Activated CD8-positive, alpha-beta memory T cell treated with anti-CD3 and anti-CD28 coated beads, Interleukin-2, amount 50 U/mL, for 1 hour (primary cell): ENCODE results near the gene JPT2.

Experiments used
- DNase-seq: peaks from one replicate; pipeline ENCODE4 v3.0.0-alpha.2; 2020; ENCODE audit errors: extremely low read depth

The JPT2 gene

DNA sequence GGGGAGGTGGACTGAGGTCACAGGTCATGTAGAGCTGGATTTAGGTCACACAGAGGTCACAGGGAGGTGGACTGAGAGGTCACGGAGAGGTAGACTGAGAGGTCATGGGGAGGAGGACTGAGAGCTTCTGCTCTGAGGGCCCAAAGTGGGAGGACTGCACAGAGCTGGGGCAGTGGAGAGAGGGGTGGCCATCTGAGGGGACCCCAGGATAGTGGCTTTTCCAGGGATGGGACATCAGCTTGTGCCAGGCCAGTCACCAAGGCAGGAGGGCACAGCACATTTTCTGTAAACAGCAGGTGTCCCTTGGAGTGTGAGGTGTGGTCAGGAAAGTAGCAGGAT, 26.1 kb upstream of the JPT2 start:
- DNase-seq = no peak

DNA sequence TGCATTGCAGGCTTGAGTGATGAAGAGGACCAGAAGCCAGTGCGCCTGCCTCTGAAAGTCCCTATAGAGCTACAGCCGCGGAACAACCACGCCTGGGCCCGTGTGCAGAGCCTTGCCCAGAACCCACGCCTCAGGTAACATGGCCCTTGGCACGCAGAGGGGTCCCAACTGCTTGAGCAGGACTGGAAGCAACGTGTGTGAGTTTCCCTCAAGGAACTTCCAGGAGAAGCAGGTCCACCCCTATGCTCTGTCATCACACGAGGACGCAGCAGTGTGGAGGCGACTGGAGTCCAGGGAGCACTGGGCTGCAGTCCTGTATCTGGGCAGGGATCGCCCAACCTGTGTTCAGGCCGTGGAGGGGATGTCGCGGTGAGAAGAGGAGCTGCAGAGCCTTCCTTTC, 25.1 kb upstream of the JPT2 start:
- no peak for DNase-seq

DNA sequence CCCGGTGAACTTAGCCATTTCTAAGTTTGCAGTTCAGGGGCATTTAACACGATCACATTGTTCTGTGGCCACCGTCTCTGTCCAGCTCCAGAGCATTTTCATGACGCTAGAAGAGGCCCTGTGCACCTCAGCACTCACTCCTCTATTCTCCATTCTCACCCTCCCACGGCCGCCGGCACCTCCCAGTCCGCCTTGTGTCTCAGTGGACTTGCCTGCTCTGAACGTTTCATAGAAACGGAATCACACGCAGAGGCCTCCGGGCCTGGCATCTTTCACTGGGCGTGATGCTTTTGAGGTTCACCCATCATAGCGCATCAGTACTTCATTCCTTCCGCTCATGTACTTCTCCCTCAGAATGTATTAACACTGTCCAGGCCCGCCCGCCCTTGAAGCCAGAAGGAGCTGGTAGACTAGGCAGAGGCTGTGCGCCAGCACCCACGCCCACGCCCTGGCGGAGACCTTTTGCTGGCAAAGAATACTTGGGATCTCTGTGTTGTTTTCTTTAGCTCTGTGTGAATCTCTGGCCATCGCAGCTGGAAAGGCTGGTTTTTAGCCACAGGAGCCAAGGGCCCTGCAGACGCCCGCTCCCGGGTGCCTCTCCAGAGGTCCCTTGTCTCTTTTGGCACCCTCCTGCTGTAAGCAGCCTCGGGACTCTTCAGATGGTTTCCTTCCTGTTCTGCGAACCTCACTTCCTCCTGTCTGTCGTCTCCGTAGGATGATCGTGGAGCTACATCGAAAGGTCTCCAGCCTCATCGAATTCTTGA, 23.4 kb upstream of the JPT2 start:
- no peak for DNase-seq

DNA sequence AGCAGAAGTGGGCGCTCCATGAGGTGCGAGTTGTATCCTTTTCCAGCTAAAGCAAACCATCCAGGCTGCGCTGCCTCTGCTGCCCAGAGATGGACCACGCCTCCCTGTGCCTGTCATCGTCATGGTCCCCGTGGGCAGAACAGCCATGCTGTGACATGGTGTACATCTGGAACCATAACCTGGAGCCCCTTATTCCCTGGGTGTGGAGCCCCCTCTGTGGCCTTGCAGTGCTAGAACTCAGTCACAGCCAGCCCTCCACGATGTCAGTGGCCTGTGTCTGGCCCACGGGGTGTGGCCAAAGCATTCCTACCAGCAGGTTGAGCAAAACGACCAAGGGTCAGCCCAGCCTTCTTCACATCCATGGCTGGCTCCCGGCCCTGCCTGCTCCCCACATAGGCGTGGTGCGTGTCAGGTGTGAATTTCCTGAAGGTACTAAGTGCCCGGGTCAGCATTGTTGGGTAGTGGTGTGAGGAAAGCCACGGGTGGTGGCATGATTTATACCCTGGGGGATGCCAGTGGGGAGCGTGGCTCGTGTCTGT, 22.7 kb upstream of the JPT2 start:
- DNase-seq = no peak

DNA sequence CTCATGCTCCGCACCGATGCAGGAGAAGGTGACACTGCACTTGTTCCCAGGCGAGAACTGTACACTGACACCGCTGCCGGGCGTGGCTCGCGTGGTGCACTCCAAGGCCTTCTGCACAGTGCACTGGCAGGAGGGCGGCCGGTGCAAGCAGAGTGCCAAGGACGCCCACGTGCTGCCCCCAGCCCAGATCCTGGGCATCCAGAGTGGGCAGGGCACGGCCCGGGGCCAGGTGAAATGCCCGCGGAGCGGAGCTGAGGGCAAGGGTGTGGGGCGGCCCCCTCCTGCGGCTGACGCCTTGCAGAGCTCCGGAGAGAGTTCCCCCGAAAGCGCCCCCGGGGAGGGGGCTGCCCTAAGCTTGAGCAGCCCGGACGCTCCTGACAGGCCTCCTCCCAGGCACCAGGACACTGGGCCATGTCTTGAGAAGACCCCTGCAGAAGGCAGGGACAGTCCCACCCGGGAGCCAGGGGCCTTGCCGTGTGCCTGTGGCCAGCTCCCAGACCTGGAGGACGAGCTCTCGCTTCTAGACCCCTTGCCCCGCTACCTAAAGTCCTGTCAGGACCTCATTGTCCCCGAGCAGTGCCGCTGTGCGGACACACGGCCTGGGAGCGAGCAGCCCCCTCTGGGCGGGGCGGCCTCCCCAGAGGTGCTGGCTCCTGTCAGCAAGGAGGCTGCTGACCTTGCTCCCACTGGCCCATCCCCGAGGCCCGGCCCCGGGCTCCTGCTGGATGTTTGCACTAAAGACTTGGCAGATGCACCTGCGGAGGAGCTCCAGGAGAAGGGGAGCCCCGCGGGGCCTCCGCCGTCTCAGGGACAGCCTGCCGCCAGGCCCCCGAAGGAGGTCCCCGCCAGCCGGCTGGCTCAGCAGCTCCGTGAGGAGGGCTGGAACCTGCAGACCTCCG, 21.9 kb upstream of the JPT2 start:
- no peak for DNase-seq

DNA sequence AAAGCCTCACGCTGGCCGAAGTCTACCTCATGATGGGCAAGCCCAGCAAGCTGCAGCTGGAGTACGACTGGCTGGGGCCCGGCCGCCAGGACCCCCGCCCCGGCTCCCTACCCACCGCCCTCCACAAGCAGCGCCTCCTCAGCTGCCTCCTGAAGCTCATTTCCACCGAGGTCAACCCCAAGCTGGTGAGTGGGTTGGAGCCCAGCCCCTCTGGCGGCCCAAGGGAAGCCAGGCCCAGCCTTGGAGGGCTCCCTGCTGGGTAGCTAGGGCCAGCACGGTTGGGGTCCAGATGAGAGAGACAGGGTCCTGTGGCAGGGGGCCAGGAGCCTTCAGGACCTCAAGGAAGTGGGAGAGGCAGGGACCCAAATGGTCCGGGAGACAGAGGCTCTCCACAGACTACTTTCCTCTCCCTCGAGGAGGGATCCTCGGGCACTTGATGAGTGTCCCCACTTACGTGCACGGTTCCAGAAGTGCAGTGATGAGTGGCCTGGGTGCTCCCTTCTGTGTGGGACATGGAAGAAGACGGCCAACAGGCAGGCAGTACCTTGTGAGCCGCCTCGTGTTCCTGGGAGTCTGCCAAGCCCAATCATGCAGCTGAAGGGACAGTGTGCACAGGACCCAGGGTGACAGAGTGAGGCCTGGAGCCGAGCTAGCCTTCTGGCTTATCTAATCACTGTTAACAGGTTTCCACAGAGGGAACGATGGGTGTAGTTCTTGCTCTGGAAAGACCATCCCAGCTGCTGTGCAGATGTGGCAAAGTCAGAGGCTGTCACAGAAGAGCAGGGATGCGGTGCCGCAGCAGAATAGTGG, 21.1 kb upstream of the JPT2 start:
- DNase-seq = no peak

DNA sequence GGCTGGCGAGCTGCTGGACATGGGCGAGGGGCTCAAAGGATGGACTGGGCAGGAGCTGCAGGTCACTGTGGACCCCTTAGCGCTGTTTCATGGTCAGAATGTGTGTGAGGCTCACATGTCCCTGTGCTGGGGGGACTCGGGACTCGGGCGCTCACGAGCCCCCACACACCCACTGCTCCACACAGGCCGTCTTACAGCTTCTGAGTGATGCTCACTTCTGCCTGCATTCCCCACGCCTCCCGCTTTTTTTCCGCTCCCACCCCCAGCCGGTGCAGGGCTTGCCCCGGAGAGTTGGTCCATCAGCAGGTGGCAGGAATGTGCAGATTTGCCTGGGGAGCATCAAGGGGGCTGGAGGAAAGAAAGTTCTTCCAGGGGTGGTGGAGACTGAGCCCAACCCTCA, 20.2 kb upstream of the JPT2 start:
- DNase-seq = no peak

DNA sequence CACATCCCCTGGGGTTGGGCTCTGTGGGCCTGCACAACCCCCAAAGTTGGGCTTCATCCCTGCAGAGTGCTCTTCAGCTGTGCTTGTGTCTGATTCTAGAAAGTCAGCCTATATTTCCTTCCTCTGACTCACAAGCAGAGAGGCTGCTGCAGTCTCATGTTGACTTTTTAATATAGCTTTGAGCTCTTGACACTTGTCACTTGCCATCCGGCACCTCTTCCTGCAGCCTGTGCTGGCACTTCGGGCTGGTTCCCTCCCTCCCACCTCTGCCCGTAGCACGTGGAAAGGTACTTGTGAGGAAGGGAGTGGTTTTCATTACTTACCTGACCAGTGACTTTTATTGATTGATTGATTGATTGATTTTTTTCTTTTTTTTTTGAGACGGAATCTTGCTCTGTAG, 19.0 kb upstream of the JPT2 start:
- no peak for DNase-seq

DNA sequence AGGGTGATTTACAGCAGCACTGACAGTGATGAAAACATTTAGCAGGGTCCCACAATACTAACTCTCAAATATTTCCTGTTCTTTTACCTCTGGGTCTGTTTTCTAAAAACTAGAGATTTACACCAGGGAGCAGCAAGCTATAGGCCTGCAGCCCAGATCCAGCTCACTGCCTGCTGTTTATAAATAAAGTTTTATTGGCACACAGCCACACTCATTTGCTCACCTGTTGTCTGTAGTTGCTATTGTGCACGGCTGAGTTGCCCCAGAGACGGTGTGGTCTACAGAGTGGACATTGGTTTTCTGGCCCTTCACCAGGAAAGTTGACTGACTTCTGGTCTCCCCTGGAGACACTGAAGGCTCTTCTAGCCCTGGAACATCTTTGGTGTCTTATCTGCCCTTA, 16.3 kb upstream of the JPT2 start:
- DNase-seq = no peak

DNA sequence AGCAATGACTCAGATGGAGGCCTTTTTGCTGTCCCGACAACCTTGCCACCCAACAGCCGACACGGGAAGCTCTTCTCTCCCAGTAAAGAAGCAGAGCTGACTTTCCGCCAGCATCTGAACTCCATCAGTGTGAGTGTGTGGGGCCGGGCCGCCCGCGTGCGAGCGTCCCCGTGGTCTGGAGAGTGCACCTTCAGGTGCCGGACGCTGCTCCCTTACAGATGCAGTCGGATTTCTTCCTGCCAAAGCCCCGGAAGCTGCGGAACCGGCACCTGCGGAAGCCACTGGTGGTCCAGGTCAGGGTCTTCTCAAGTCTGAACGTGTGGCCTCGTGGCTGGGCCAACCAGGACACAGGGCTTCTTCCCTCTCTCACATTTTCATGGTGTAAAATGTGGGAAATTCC, 15.5 kb upstream of the JPT2 start:
- no peak for DNase-seq

DNA sequence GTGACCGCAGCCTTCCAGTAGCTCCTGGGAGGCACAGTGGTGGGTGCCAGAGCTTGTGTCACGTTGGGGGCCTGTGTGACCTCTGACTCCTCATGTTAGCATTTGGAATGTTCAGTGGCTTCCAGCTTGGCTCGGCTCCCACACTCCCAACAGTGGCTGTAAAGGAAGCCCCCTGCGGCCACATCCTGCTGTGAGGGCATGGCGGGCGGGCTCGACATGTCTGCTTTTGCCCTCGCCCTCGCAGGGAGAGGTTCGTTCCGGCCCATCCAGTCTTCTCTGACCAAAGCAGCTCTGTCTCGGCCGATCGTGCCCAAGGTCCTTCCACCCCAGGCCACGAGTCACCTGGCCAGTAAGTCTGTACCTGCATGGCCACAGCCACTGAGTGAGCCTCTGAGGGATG, 12.2 kb upstream of the JPT2 start:
- no peak for DNase-seq

DNA sequence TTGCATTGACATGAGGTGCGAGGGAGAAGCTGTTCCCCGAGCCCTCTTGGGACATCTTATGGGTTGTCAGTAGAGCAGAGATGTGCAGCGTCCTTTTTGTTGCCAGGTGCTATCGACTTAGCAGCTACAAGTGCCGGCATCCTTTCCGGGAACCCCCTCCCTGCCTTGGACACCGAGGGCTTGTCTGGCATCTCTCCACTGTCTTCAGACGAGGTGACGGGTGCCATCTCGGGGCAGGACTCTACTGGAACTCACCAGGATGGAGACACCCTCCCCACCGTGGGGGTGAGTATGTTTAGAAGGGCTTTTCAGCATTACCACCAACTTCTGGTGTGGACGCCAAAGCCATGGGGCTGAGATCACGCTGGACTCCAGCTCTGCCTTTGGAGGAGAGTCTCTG, 11.8 kb upstream of the JPT2 start:
- DNase-seq = no peak

DNA sequence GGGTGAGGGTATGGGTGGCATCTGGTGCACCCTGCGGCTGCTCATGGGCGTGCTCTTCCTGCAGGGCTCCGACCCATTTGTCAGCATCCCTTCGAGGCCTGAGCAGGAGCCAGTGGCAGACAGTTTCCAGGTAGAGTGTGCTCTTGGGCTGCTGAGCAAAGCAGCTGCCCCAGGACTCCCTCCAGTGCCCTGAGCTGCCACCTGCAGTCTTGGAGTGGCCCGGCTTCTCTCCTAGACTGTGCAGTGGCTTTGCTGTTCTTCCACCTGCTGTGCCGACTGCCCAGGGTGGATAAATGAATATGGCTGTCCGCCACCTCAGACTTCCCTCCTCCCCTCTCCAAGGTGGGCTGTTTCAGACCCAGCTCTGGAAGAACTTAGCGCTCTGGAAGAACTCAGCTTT, 10.8 kb upstream of the JPT2 start:
- DNase-seq = no peak

DNA sequence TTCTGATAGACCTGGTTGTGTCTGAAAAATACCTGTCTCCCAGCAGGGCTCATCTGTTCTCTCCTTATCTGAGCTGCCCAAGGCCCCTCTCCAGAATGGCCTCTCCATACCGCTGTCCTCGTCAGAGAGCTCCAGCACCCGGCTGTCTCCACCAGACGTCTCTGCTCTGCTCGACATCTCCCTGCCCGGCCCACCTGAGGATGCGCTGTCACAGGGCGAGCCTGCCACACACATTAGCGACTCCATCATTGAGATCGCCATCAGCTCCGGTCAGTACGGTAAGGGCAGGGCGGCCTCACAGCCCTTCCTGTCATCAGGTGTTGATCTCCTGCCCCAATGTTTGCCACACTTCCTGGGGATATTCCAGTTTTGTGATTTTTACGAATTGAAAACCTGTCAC, 10.2 kb upstream of the JPT2 start:
- DNase-seq = no peak

DNA sequence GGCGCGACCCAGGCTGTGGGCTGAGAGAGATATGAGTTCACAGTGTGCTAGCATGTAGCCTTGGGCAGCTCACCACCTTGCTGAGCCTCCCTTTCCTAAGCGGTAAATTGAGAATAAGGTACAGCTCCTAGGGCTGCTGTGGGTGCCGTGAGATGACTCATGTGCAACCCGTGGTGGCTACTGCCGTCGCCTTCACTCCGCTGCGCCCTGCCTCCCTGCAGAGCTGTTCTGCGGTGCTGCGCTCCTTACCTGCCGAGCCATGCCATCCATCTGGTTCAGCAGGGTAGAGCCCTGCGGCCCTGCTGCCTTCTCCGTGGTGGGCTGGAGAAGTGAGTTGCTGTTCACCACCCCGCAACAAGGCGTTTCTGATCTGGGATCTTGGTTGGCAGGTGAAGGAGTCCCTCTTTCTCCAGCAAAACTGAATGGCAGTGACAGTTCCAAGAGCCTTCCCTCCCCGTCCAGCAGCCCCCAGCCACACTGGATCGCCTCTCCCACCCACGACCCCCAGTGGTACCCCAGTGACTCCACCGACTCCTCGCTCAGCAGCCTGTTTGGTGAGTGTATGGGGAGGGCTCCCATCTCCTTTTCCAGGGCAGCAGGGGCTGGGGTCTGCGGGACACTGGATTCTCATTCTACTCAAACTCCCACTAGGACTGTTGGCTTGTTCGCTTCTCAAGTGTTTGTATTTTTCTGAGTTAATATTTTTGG, 9.3 kb upstream of the JPT2 start:
- no peak for DNase-seq

DNA sequence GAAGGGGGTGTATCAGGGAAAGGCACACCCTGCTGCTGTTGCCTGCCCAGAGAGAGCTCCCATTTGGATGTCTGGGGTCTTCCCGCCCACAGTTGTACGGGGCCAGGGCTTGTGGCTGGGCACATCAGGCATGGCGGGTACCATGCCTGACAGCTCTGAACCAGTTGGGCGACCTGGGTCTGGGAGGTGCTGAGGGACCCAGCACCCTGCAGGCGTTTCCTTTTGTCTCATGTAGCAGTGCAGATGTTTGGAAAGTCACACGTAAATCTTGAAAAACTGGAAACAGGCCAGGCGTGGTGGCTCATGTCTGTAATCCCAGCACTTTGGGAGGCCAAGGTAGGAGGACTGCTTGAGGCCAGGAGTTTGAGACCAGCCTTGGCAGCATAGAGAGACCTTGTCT, 8.4 kb upstream of the JPT2 start:
- no peak for DNase-seq

DNA sequence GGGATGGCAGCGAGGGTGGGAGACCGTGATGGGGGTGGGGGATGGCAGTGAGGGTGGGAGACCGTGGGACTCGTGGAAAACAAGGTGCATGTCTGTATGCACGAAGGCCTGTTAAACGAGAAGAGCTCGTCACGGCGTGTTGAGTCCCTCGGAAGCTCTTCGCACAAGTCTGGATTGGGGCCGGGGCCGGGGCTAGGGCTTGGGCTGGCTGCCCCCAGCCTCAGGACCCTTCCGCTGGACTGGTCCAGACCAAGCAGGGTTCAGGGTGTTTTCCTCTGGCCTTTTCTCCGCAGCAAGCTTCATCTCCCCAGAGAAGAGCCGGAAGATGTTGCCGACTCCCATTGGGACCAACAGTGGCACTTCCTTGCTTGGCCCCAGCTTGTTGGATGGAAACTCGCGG, 7.7 kb upstream of the JPT2 start:
- DNase-seq = no peak

DNA sequence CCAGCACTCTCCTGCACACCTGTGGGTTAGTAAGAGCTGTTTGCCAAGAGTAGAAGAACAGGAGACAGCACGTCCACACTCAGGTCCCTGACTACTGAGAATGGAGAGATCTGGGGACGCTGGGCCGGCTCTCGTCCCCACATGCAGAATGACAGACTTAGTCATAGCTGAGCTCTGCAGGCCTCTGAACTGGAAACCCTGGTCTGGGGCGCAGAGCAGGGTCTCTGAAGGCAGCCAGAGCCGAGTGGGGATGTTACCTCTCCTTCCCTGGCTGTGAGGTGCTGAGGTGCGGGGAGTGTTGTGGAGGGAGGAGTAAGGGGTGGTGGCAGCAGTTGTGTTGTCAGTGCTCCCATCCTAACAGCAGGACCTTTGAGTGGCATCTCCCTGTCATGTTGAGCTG, 7.2 kb upstream of the JPT2 start:
- no peak for DNase-seq

DNA sequence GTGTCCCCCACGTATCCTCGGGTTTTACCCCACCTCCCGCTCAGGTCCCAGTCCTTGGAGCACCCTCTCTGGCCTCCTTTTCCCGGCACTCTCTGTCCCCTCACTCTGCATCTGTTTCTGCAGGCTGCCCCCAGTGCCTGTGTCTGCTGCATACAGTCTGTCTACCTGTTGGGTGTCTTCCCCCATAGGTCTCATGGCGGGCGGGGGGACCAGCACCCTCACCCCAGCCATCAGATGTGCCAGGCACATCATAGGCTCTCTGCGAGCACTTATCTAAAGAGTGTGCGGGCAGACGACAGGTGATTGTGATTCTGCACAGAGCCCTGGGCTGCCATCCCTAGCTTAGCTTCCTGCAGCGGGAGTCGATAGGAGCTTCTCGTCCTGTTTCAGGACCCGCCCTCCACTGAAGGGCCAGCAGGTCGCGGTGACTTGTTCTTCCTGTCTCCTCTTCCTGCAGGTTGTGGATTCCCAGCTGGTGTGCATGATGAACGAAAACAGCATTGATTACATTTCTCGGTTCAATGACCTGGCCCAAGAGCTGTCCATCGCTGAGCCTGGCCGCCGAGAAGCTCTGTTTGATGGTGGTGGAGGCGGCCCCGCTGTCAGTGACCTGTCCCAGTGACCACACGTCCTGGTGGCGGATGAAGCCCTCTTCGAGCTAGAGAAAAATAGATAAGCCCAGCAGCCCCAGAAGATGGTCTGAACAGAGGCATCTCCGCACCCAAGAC, 4.5 kb upstream of the JPT2 start:
- no peak for DNase-seq

DNA sequence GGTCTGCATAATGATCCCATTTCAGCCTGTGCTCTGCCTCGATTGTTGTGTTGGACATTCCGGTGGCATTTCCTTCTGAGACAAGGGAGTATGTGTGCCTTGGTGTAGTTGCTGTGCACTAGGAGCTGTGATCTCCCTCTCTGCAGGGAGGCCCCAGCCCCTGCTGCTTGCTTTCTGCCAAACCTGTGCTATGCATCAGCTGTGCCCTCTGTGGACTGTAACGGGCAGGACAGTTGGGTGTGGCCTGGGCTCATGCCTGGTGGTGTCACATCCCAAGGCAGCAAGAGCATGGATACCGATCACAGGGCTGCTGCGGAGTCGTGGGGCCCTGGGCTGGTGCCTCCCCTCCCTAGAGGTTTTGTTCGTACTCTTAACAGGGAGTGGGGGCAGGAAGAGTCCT, 3.8 kb upstream of the JPT2 start:
- no peak for DNase-seq
